Activated CD4-positive, alpha-beta T cell treated with anti-CD3 and anti-CD28 coated beads for 36 hours (primary cell): ENCODE measurements around the gene CIRBP. TPM values are rescaled to one million over a fixed set of nuclear protein-coding genes. Genes with fewer than 3 reads are reported as not detected.
"Not testable (repeated sequence)": the region's sequence is repeated elsewhere in the genome, so short reads cannot be mapped to it uniquely, and the experiment has no call there.

ENCODE experiments used
- ATAC-seq: fragments of 200-7000 bp; cut with Tn5 transposase; one replicate; pipeline ENCODE4 v1.10.0; 2021; ENCODE audit warnings: mild to moderate bottlenecking, moderate library complexity
- CTCF ChIA-PET: fragments of 350-600 bp; sonication (Branson Sonifier 250); formaldehyde crosslinking; loops from one replicate; lab custom pipeline; 2021; ENCODE audit warnings: antibody characterized with exemption; lab: Charles Lee
- POLR2A ChIA-PET: fragments of 350-600 bp; sonication (Branson Sonifier 250); formaldehyde crosslinking; loops from one replicate; lab custom pipeline; 2021; ENCODE audit warnings: antibody characterized with exemption, inconsistent platforms; lab: Charles Lee
- DNase-seq: peaks from one replicate; pipeline ENCODE4 v3.0.0-alpha.2; 2020
- H3K27ac Mint-ChIP-seq: one replicate; pipeline ENCODE4 v1.8.0; 2021; ENCODE audit warnings: mixed read lengths
- H3K27me3 Mint-ChIP-seq: one replicate; pipeline ENCODE4 v1.8.0; 2021; ENCODE audit warnings: mixed read lengths
- H3K36me3 Mint-ChIP-seq: one replicate; pipeline ENCODE4 v1.8.0; 2021; ENCODE audit warnings: low read depth, mixed read lengths
- H3K4me1 Mint-ChIP-seq: one replicate; pipeline ENCODE4 v1.8.0; 2021; ENCODE audit warnings: mixed read lengths
- H3K4me3 Mint-ChIP-seq: one replicate; pipeline ENCODE4 v1.8.0; 2021; ENCODE audit warnings: mild to moderate bottlenecking, moderate library complexity, mixed read lengths
- H3K9me3 Mint-ChIP-seq: one replicate; pipeline ENCODE4 v1.8.0; 2021; ENCODE audit warnings: low read depth, mixed read lengths
- intact Hi-C, 2 experiments: fragments of 100-400 bp; cut with DNase I in 1 of 2; cut with micrococcal nuclease in 1 of 2; formaldehyde crosslinking; loops; one replicate each; pipeline versions ENCODE4 v1.14.2 to v1.15.1; 2022 to 2024; cut with DNase I, micrococcal nuclease
- total RNA-seq, 2 experiments: library from RNA; stranded (reverse); gene quantifications; one replicate each; pipeline ENCODE4 v1.2.3, GENCODE V29; 2021

CIRBP gene
- total RNA-seq, 2 experiments from 2014 or later: 123 to 188 TPM

- ChIA-PET CTCF (no interaction called here), POLR2A (no interaction called here)
- intact Hi-C loops: no loop called here
- peaks cover 2% of the 10 kb centered on the region for H3K27me3 Mint-ChIP-seq
- no peak overlapping the region for H3K4me3 Mint-ChIP-seq
- H3K4me1 Mint-ChIP-seq: peaks cover 3% of the 10 kb centered on the region
- H3K9me3 Mint-ChIP-seq: no peaks in the 10 kb centered on the region
- no peaks in the 10 kb centered on the region for H3K36me3 Mint-ChIP-seq
- DNase-seq (no peak), ATAC-seq (no peak)
- no peak overlapping the region for H3K27ac Mint-ChIP-seq
Measured at GRCh38 chr19:1299801-1300200, 30.7 kb downstream of the CIRBP start.

- intact Hi-C loops: no loop called here
- Mint-ChIP-seq H3K27ac (no peak overlapping the region), H3K27me3 (no peaks in the 10 kb centered on the region), H3K9me3 (no peaks in the 10 kb centered on the region), H3K36me3 (no peaks in the 10 kb centered on the region), H3K4me1 (no peaks in the 10 kb centered on the region), H3K4me3 (no peak overlapping the region)
- DNase-seq: no peak
- ATAC-seq: no peak
- POLR2A ChIA-PET: no interaction called here
- CTCF ChIA-PET: no interaction called here
Measured at GRCh38 chr19:1300744-1301490, 31.8 kb downstream of the CIRBP start.

GRCh38 chr19:1302533-1303239 lies 33.6 kb downstream of the CIRBP start:
- intact Hi-C loops: no loop called here
- ChIA-PET CTCF (interaction anchor here (1.0 kb wide), 2 partner anchors 12 to 23 kb away, joined by 3 to 4 read pairs; no protein-coding TSS in a partner anchor), POLR2A (no interaction called here)
- DNase-seq: no peak
- H3K36me3 Mint-ChIP-seq: no peaks in the 10 kb centered on the region
- no peaks in the 10 kb centered on the region for H3K4me1 Mint-ChIP-seq
- H3K4me3 Mint-ChIP-seq: no peak overlapping the region
- H3K27me3 Mint-ChIP-seq: no peaks in the 10 kb centered on the region
- no peak overlapping the region for H3K27ac Mint-ChIP-seq
- H3K9me3 Mint-ChIP-seq: no peaks in the 10 kb centered on the region
- no peak for ATAC-seq

- ChIA-PET CTCF (no interaction called here), POLR2A (no interaction called here)
- no peak for DNase-seq
- intact Hi-C loops: no loop called here
- H3K4me1 Mint-ChIP-seq: no peaks in the 10 kb centered on the region
- H3K36me3 Mint-ChIP-seq: no peaks in the 10 kb centered on the region
- ATAC-seq: no peak
- no peaks in the 10 kb centered on the region for H3K9me3 Mint-ChIP-seq
- H3K27me3 Mint-ChIP-seq: no peaks in the 10 kb centered on the region
- H3K27ac Mint-ChIP-seq: no peak overlapping the region
- no peak overlapping the region for H3K4me3 Mint-ChIP-seq
Measured at GRCh38 chr19:1304197-1304924, 35.2 kb downstream of the CIRBP start.

GRCh38 chr19:1305354-1305753 lies 36.2 kb downstream of the CIRBP start:
- H3K36me3 Mint-ChIP-seq, H3K9me3 Mint-ChIP-seq, H3K27me3 Mint-ChIP-seq, CTCF ChIA-PET, H3K27ac Mint-ChIP-seq, DNase-seq, POLR2A ChIA-PET, H3K4me3 Mint-ChIP-seq, intact Hi-C loops, H3K4me1 Mint-ChIP-seq, ATAC-seq: not testable (repeated sequence)

- ChIA-PET CTCF (no interaction called here), POLR2A (no interaction called here)
- no peak overlapping the region for H3K27ac Mint-ChIP-seq
- no peaks in the 10 kb centered on the region for H3K4me1 Mint-ChIP-seq
- ATAC-seq (no peak), DNase-seq (no peak)
- H3K36me3 Mint-ChIP-seq: no peaks in the 10 kb centered on the region
- intact Hi-C loops: no loop called here
- H3K9me3 Mint-ChIP-seq: no peaks in the 10 kb centered on the region
- no peaks in the 10 kb centered on the region for H3K27me3 Mint-ChIP-seq
- no peak overlapping the region for H3K4me3 Mint-ChIP-seq
Measured at GRCh38 chr19:1307320-1307719, 38.2 kb downstream of the CIRBP start.

GRCh38 chr19:1307755-1308303 lies 38.7 kb downstream of the CIRBP start:
- no peak overlapping the region for H3K27ac Mint-ChIP-seq
- ATAC-seq: no peak
- CTCF ChIA-PET: interaction anchor here (0.6 kb wide), 1 partner anchor 310 kb away, joined by 3 read pairs; no protein-coding TSS in a partner anchor
- intact Hi-C loops: no loop called here
- no peaks in the 10 kb centered on the region for H3K36me3 Mint-ChIP-seq
- no peaks in the 10 kb centered on the region for H3K9me3 Mint-ChIP-seq
- H3K4me3 Mint-ChIP-seq: no peak overlapping the region
- no peak for DNase-seq
- POLR2A ChIA-PET: no interaction called here
- H3K4me1 Mint-ChIP-seq: no peaks in the 10 kb centered on the region
- no peaks in the 10 kb centered on the region for H3K27me3 Mint-ChIP-seq

GRCh38 chr19:1308718-1309117 lies 39.6 kb downstream of the CIRBP start:
- H3K27me3 Mint-ChIP-seq: no peaks in the 10 kb centered on the region
- no peak overlapping the region for H3K4me3 Mint-ChIP-seq
- intact Hi-C loops: no loop called here

GRCh38 chr19:1309977-1310852 lies 41.1 kb downstream of the CIRBP start:
- Mint-ChIP-seq H3K9me3 (no peaks in the 10 kb centered on the region), H3K4me3 (no peak overlapping the region), H3K4me1 (no peaks in the 10 kb centered on the region), H3K27ac (no peak overlapping the region), H3K27me3 (no peaks in the 10 kb centered on the region), H3K36me3 (no peaks in the 10 kb centered on the region)
- DNase-seq: no peak
- intact Hi-C loops: no loop called here
- ATAC-seq: no peak
- ChIA-PET CTCF (no interaction called here), POLR2A (no interaction called here)

More at GRCh38 chr19:1308718-1309117, 39.6 kb downstream of the CIRBP start:
- Mint-ChIP-seq H3K4me1 (no peaks in the 10 kb centered on the region), H3K36me3 (no peaks in the 10 kb centered on the region), H3K27ac (no peak overlapping the region), H3K9me3 (no peaks in the 10 kb centered on the region)
- ATAC-seq: no peak
- CTCF ChIA-PET: interaction anchor here (0.6 kb wide), 1 partner anchor 311 kb away, joined by 3 read pairs; no protein-coding TSS in a partner anchor
- no peak for DNase-seq
- POLR2A ChIA-PET: no interaction called here

- no peaks in the 10 kb centered on the region for H3K36me3 Mint-ChIP-seq
- peaks cover 3% of the 10 kb centered on the region for H3K27me3 Mint-ChIP-seq
- ATAC-seq (no peak), DNase-seq (no peak)
- H3K4me1 Mint-ChIP-seq: no peaks in the 10 kb centered on the region
- ChIA-PET CTCF (no interaction called here), POLR2A (no interaction called here)
- no peaks in the 10 kb centered on the region for H3K9me3 Mint-ChIP-seq
- H3K4me3 Mint-ChIP-seq: no peak overlapping the region
- intact Hi-C loops: no loop called here
- H3K27ac Mint-ChIP-seq: no peak overlapping the region
Measured at GRCh38 chr19:1310853-1311180, 41.7 kb downstream of the CIRBP start.

- H3K4me3 Mint-ChIP-seq: no peak overlapping the region
- H3K27me3 Mint-ChIP-seq: peaks cover 4% of the 10 kb centered on the region
- H3K9me3 Mint-ChIP-seq: no peaks in the 10 kb centered on the region
- no peak overlapping the region for H3K27ac Mint-ChIP-seq
- H3K4me1 Mint-ChIP-seq: no peaks in the 10 kb centered on the region
- intact Hi-C loops: no loop called here
- ChIA-PET POLR2A (no interaction called here), CTCF (no interaction called here)
- DNase-seq (no peak), ATAC-seq (no peak)
- H3K36me3 Mint-ChIP-seq: no peaks in the 10 kb centered on the region
Measured at GRCh38 chr19:1311543-1312091, 42.5 kb downstream of the CIRBP start.
